GM18499 (cell line): ENCODE results near the gene SLAIN2.

Source experiments
- ATAC-seq: cut with Tn5 transposase; IDR thresholded peaks from one replicate; pipeline ENCODE4 v1.9.1; 2021; ENCODE audit warnings: moderate number of reproducible peaks; ENCODE audit not compliant: insufficient read depth, unreplicated experiment

The SLAIN2 gene

GRCh38 chr4:48367016-48367415 is 25.7 kb downstream of the SLAIN2 start:
- no peak for ATAC-seq

- ATAC-seq: no peak
Measured at GRCh38 chr4:48368389-48368788, 27.1 kb downstream of the SLAIN2 start.

GRCh38 chr4:48369248-48369647 is 27.9 kb downstream of the SLAIN2 start:
- no peak for ATAC-seq

- no peak for ATAC-seq
Measured at GRCh38 chr4:48369771-48370170, 28.4 kb downstream of the SLAIN2 start.

DNA sequence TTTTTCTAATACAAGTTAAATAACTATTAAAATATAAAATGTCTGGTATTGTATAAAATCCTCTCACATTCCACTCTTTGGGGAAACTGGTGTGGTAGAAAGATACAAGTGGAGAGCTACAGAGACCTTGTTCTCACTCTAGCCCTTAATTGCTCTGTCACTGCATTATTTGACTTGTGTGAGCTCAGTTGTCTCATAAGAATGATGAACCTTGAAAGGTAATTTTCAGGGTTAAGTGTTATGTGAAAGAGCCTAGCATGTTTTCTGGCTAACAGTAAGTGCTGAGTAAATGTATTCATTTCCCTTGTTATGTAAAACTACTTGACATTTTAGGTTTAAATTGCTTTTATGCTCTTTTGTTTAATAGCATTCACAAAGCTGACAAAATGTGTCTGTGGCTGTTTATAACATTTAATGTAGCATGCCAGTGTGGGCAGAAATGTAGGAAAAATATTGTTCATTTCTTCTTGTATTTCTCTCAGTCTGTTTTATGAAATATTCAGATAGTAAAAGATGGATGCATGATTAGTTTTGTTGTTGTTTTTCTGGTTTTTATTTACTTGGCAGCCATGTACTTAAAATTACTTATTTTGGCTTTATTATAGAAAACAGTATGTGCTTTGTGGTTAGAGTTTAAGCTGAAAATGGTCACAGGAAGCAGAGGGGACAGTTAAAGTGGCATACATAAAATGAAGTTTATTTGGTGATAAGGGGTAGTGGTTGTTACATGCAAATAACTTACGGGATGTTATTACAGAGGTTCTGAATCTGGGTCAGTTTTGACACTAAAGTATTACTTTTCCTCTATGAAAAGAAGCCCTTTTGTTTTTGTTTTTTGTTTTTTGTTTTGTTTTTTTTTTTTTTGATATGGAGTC is 29.2 kb downstream of the SLAIN2 start:
- ATAC-seq: no peak

- no peak for ATAC-seq
Measured at GRCh38 chr4:48372272-48372671, 30.9 kb downstream of the SLAIN2 start.

DNA sequence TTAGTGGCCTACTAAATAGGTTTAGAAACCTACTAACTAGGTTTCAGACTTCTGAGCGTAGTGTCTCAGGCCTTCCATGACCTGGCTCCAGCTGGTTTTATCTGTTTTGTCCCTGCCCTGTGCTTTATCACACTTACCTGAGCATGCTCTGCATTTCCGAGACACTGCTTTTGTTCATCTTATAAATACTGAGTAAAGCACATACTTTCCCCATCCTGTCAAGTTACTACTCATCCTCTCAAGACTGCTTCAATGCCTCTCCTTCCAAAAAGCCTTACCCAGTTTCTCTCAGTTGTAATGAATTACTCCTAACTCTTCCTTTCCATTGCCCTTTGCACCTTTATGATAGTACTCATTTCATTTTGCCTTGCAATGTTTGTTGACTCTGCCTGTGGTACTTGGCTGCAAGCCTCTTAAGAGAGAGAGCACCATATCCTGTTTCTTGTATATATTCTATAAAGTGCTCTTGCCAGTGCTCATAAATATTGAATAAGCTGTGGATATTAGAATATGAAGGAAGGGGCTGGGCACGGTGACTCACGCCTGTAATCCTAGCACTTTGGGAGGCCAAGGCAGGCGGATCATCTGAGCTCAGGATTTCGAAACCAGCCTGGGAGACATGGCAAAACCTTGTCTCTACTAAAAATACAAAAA is 34.4 kb downstream of the SLAIN2 start:
- no peak for ATAC-seq

- no peak for ATAC-seq
Measured at GRCh38 chr4:48379587-48380180, 38.4 kb downstream of the SLAIN2 start.

- no peak for ATAC-seq
Measured at GRCh38 chr4:48380583-48381167, 39.3 kb downstream of the SLAIN2 start.

GRCh38 chr4:48388525-48389154 is 47.3 kb downstream of the SLAIN2 start:
- no peak for ATAC-seq

- no peak for ATAC-seq
Measured at GRCh38 chr4:48396043-48396442, 54.7 kb downstream of the SLAIN2 start.

DNA sequence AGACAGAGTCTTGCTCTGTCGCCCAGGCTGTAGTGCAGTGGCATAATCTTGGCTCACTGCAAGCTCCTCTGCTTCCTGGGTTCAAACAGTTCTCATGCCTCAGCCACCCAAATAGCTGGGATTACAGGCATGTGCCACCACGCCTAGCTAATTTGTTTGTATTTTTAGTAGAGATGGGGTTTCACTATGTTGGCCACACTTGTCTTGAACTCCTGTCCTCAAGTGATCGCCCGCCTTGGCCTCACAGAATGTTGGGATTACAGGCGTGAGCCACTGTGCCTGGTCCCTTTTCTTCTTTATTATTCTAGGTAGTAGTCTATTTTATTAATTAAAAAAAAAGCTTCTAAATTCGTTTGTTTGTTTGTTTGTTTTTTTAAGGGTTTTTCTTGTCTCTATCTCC is 59.1 kb downstream of the SLAIN2 start:
- ATAC-seq: no peak

DNA sequence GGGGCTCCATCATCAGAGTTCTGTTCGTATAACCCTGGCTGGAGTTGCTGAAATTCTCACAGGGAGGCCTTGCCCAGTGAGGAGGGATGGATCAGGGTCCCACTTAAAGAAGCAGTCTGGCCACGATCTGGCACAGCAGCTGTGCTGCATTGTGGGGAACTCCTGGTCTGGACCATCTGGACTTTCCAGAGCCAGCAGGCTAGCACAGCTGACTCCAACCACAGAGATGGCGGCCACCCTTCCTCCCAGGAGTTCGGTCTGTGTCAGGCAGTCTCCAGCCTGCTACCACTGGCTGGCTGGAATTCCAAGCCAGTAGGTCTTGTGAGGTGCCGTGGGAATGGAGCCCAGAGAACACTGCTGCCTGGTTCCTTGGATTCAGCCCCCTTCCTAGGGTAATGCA is 62.0 kb downstream of the SLAIN2 start:
- no peak for ATAC-seq

DNA sequence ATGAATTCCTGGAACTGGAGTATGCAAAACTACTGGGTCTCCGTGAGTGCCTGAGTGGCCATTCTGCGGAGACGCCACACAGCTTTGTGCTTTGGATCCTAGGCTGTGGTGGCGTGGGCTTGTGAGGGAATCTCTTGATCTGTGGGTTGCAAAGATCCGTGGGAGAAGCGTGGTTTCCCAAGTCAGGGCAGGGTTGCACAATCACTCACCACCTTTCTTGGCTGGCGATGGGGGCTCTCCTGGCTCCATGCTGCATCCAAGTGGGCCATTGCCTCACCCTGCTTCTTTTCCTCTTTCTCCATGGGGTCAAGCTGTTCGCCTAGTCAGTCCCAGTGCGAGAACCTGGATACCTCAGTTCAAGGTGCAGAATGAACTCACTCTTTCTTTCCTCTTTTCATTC is 62.5 kb downstream of the SLAIN2 start:
- no peak for ATAC-seq

- no peak for ATAC-seq
Measured at GRCh38 chr4:48405924-48406323, 64.6 kb downstream of the SLAIN2 start.

GRCh38 chr4:48409203-48409602 is 67.9 kb downstream of the SLAIN2 start:
- ATAC-seq: no peak

DNA sequence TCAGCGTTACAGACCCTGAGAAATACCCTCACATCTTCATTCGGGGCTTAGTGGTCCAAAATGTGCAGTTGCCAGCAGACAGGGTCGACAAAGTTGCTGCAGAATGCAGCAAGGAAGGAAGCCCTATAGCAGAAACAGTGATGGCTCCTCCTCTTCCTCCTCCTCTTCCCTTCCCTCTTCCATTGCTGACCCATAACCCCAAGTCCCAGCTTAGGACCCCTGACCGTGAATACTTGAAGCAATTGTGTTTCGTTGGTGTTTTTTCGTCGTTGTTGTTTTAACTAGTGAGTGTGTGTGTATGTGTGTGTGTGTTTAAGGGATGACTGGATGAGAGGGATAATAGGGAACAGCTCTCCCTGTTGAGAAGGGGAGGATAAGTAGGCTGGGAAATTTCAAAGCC is 69.5 kb downstream of the SLAIN2 start:
- no peak for ATAC-seq

DNA sequence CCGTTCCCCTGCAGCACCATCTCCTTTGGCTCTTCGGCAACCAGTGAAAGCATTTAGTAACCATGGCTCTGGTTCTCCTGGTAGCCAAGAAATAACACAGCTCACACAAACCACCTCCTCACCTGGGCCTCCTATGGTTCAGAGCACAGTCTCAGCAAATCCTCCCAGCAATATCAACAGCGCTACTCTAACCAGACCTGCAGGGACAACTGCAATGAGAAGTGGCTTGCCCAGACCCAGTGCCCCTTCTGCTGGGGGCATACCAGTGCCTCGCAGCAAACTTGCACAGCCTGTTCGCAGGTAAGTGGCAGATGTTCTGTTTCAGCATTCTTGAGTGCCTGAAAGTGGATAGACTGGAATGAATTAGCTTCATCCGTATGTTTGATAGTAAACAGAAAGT is 78.8 kb downstream of the SLAIN2 start:
- no peak for ATAC-seq

DNA sequence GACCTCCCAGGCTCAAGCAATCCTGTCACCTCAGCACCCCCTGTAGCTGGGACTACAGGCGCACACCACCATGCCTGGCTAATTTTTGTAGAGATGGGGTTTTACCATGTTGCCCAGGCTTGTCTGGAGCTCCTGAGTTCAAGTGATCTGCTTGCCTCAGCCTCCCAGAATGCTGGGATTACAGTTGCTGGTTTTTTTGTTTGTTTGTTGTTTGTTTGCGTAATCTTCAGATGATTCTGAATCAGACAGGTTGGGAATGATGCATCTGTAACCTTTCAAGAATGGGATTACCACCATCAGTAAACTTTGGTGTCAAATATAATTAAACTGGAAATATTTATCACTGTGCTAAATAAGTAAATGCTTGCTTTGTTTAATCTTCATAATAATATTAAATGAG is 79.8 kb downstream of the SLAIN2 start:
- ATAC-seq: no peak

GRCh38 chr4:48428926-48429325 is 87.6 kb downstream of the SLAIN2 start:
- ATAC-seq: no peak
